Keratinocyte (primary cell): ENCODE data around the gene ZEB2.

ENCODE experiments used
- EZH2 ChIP-seq: IDR thresholded peaks from one replicate; pipeline ENCODE4 v1.6.1; 2012; ENCODE audit warnings: inconsistent platforms, mild to moderate bottlenecking, low read length, moderate library complexity
- TF ChIP-seq, protein P1 (sequence below), 3 experiments: IDR thresholded peaks in 1 of 3; conservative IDR thresholded peaks in 1 of 3; optimal IDR thresholded peaks in 1 of 3; 2 replicates in 2 of 3; 3 replicates in 1 of 3; pipeline versions ENCODE3 to v1.5.1; 2011; ENCODE audit warnings: low read length in 3 of 3, mild to moderate bottlenecking in 3 of 3, moderate library complexity in 2 of 3, control low read depth in 1 of 3, inconsistent platforms in 1 of 3; ENCODE audit not compliant: insufficient read depth in 2 of 3; ENCODE audit errors: extremely low read depth in 1 of 3

DNA sequence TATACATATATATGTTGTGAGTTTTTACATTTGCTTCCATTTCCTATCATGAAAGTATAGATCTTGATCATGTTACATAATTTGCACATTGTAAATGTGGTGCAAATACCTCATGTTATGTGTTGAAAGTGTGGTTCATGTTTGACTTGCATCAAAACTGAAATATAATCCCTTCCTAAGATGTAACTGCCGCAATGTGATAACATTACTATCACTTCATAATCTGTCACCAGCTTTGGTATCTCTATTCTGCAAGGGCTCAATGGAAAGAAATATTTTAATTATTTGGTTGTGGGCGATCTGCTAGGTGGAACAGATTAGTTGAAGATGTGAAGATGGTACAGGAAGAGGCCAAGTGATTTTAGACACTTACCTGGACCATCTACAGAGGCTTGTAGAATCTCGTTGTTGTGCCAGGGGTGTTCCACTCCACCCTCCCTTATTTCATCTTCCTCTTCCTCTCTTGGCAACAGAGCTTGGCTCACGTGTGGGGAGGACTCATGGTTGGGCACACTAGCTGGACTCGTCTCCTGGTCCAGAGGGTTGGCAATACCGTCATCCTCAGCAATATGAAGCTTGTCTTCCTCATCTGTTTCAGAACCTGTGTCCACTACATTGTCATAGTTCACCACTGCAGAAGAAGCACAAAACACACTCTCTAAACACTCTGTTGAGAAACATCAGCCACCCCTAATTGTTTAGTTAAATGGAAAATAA is 90.4 kb downstream of the ZEB2 start:
- TF ChIP-seq, protein P1, sequence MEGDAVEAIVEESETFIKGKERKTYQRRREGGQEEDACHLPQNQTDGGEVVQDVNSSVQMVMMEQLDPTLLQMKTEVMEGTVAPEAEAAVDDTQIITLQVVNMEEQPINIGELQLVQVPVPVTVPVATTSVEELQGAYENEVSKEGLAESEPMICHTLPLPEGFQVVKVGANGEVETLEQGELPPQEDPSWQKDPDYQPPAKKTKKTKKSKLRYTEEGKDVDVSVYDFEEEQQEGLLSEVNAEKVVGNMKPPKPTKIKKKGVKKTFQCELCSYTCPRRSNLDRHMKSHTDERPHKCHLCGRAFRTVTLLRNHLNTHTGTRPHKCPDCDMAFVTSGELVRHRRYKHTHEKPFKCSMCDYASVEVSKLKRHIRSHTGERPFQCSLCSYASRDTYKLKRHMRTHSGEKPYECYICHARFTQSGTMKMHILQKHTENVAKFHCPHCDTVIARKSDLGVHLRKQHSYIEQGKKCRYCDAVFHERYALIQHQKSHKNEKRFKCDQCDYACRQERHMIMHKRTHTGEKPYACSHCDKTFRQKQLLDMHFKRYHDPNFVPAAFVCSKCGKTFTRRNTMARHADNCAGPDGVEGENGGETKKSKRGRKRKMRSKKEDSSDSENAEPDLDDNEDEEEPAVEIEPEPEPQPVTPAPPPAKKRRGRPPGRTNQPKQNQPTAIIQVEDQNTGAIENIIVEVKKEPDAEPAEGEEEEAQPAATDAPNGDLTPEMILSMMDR (optimal IDR thresholded peaks at IDR 0.05 in 1 of 3, IDR thresholded peaks at IDR 0.05 in 1 of 3, conservative IDR thresholded peaks at IDR 0.05 in 1 of 3; ENCODE audit: extremely low read depth in 1 of 3, insufficient read depth in 2 of 3, low read length in 3 of 3): no peak
- TF ChIP-seq EZH2: no peak
